DOHH2 (cell line): ENCODE measurements around the gene SIGLEC5.

Experiments used
- H3F3A ChIP-seq: fragments of 200-600 bp; sonication (generic), shearing (Covaris generic); 2 replicates; pipeline ENCODE4 v1.6.0; 2016; ENCODE audit warnings: antibody characterized with exemption, mild to moderate bottlenecking; ENCODE audit not compliant: control insufficient read depth, insufficient read depth
- H3K27ac ChIP-seq: fragments of 200-600 bp; sonication (generic); 2 replicates; pipeline ENCODE4 v1.5.1; 2014; ENCODE audit warnings: low read depth, mild to moderate bottlenecking, low read length, moderate library complexity
- H3K27me3 ChIP-seq: fragments of 200-600 bp; sonication (generic); 2 replicates; pipeline ENCODE4 v1.6.1; 2014; ENCODE audit warnings: mild to moderate bottlenecking, low read length, mixed read lengths; ENCODE audit not compliant: control insufficient read depth
- H3K36me3 ChIP-seq: fragments of 200-600 bp; sonication (generic); 2 replicates; pipeline ENCODE4 v1.6.1; 2014; ENCODE audit warnings: mild to moderate bottlenecking, low read length, moderate library complexity, mixed read lengths; ENCODE audit not compliant: control insufficient read depth
- H3K4me1 ChIP-seq: fragments of 200-600 bp; sonication (generic); 2 replicates; pipeline ENCODE4 v1.6.1; 2014; ENCODE audit warnings: mild to moderate bottlenecking, low read length, mixed read lengths; ENCODE audit not compliant: control insufficient read depth
- H3K4me2 ChIP-seq: fragments of 200-600 bp; sonication (generic); 2 replicates; pipeline ENCODE4 v1.6.0; 2014; ENCODE audit warnings: mild to moderate bottlenecking, low read length, moderate library complexity
- H3K4me3 ChIP-seq: fragments of 200-600 bp; sonication (generic); 2 replicates; pipeline ENCODE4 v1.5.1; 2014; ENCODE audit warnings: mild to moderate bottlenecking, low read length, mixed read lengths
- H3K79me2 ChIP-seq: fragments of 200-600 bp; sonication (generic); 2 replicates; pipeline ENCODE4 v1.6.1; 2014; ENCODE audit warnings: mild to moderate bottlenecking, low read length, mixed read lengths; ENCODE audit not compliant: control insufficient read depth
- H3K9me2 ChIP-seq: fragments of 200-600 bp; sonication (generic); replicated peaks from 2 replicates; pipeline ENCODE4 v1.6.1; 2014; ENCODE audit warnings: mild to moderate bottlenecking, low read length, mixed read lengths; ENCODE audit not compliant: control insufficient read depth
- H3K9me3 ChIP-seq: fragments of 200-600 bp; sonication (generic); 2 replicates; pipeline ENCODE4 v1.6.1; 2014; ENCODE audit warnings: antibody characterized with exemption, low read length, mixed read lengths; ENCODE audit not compliant: control insufficient read depth, insufficient read depth
- H4K20me1 ChIP-seq: fragments of 200-600 bp; sonication (generic); 2 replicates; pipeline ENCODE4 v1.6.0; 2014; ENCODE audit warnings: low read depth, mild to moderate bottlenecking, antibody characterized with exemption, low read length, moderate library complexity; ENCODE audit not compliant: control insufficient read depth, insufficient read depth
- EZH2phosphoT487 ChIP-seq: fragments of 200-600 bp; sonication (generic); IDR thresholded peaks from 2 replicates; pipeline ENCODE4 v1.6.1; 2017; ENCODE audit warnings: borderline replicate concordance, mild to moderate bottlenecking, antibody characterized with exemption, low read length, moderate library complexity, mixed read lengths
- TF ChIP-seq, protein P1 (sequence below): fragments of 200-600 bp; sonication (generic); IDR thresholded peaks from one replicate; pipeline ENCODE4 v1.5.1; 2014; ENCODE audit warnings: antibody characterized with exemption, mild to moderate bottlenecking, low read depth, low read length; ENCODE audit not compliant: poor library complexity, severe bottlenecking

Gene SIGLEC5

DNA sequence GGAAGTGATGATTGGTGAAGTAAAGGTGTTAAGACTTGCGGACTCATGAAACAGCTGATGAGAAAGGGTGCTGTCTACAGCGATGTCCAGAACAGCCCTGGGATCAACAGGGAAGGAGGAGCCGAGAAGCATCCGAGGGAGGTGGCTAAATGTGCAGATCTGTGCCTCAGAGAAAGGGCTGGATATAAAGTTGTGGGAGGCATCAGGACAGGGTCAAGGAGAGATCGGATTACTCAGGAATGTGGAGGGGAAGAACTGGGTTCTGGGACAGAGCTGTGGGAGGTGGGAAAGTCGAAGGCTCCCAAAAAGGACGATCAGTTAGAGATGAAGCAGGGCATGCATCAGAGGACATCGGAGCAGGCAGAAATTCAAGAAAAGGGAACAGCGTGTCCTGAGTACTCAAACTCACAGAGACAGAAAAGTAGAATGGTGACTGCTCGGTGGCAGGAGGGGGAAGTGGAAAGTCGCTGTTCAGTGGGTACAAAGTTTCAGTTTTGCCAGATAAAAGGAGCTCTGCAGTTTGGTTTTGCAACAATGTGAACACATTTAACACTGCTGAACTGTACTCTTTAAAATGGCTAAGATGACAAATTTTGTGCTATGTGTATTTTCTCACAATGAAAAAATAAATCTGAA is 14.6 kb upstream of the SIGLEC5 start:
- TF ChIP-seq, protein P1, sequence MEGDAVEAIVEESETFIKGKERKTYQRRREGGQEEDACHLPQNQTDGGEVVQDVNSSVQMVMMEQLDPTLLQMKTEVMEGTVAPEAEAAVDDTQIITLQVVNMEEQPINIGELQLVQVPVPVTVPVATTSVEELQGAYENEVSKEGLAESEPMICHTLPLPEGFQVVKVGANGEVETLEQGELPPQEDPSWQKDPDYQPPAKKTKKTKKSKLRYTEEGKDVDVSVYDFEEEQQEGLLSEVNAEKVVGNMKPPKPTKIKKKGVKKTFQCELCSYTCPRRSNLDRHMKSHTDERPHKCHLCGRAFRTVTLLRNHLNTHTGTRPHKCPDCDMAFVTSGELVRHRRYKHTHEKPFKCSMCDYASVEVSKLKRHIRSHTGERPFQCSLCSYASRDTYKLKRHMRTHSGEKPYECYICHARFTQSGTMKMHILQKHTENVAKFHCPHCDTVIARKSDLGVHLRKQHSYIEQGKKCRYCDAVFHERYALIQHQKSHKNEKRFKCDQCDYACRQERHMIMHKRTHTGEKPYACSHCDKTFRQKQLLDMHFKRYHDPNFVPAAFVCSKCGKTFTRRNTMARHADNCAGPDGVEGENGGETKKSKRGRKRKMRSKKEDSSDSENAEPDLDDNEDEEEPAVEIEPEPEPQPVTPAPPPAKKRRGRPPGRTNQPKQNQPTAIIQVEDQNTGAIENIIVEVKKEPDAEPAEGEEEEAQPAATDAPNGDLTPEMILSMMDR = no peak
- no peak for TF ChIP-seq EZH2phosphoT487
- no peaks in the 10 kb centered on the region for H4K20me1 ChIP-seq
- H3K79me2 ChIP-seq = no peaks in the 10 kb centered on the region
- no peak overlapping the region for H3K27ac ChIP-seq
- peaks cover 9% of the 10 kb centered on the region for H3K27me3 ChIP-seq
- no peaks in the 10 kb centered on the region for H3K4me1 ChIP-seq
- H3K36me3 ChIP-seq = no peaks in the 10 kb centered on the region
- H3K9me2 ChIP-seq = no peaks in the 10 kb centered on the region
- H3K9me3 ChIP-seq = no peaks in the 10 kb centered on the region
- H3K4me3 ChIP-seq = no peak overlapping the region
- no peak overlapping the region for H3K4me2 ChIP-seq
- no peaks in the 10 kb centered on the region for H3F3A ChIP-seq

DNA sequence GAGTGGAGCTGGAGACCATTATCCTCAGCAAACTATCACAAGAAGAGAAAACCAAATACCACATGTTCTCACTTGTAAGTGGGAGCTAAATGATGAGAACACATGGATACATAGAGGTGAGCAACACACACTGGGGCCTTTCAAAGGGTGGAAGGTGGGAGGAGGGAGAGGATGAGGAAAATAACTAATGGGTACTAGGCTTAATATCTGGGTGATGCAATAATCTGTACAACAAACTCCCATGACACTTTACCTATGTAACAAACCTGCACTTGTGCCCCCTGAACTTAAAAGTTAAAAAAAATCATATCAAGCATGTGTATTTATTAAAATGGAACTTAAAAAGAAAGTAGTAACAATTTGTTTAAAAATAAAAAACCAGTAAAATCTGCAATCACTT is 11.4 kb upstream of the SIGLEC5 start:
- H3K36me3 ChIP-seq = no peaks in the 10 kb centered on the region
- no peaks in the 10 kb centered on the region for H4K20me1 ChIP-seq
- H3F3A ChIP-seq = no peaks in the 10 kb centered on the region
- no peaks in the 10 kb centered on the region for H3K9me3 ChIP-seq
- no peaks in the 10 kb centered on the region for H3K4me1 ChIP-seq
- no peak overlapping the region for H3K4me3 ChIP-seq
- H3K27ac ChIP-seq = no peak overlapping the region
- 0 out of 2 replicates have a peak, but pooled peaks cover 3% of the 10 kb centered on the region for H3K27me3 ChIP-seq
- TF ChIP-seq EZH2phosphoT487 = no peak
- TF ChIP-seq, protein P1 = no peak
- H3K79me2 ChIP-seq = no peaks in the 10 kb centered on the region
- H3K9me2 ChIP-seq = no peaks in the 10 kb centered on the region
- no peak overlapping the region for H3K4me2 ChIP-seq

DNA sequence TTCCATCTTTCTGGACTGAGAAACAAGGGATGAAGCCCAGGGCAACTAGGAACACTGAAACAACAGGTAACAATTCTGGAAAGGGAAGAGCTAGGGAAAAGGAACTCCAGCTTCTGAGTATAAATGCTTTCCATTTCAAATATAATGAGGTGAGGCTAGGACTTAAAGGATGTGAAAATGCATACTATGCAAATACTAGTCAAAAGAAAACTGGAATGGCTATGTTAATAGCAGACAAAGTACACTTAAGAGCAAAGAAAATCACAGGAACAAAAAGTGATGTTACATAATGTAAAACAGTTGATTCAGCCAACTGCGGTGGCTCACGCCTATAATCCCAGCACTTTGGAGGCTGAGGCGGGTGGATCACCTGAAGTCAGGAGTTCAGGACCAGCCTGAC is 10.2 kb upstream of the SIGLEC5 start:
- H3K27ac ChIP-seq = no peak overlapping the region
- no peaks in the 10 kb centered on the region for H3K4me1 ChIP-seq
- no peaks in the 10 kb centered on the region for H3K9me2 ChIP-seq
- no peaks in the 10 kb centered on the region for H3K9me3 ChIP-seq
- H3K36me3 ChIP-seq = no peaks in the 10 kb centered on the region
- TF ChIP-seq, protein P1 = no peak
- no peak for TF ChIP-seq EZH2phosphoT487
- H3K4me3 ChIP-seq = no peak overlapping the region
- no peak overlapping the region for H3K4me2 ChIP-seq
- 0 out of 2 replicates have a peak, but pooled peaks cover 1% of the 10 kb centered on the region for H3K27me3 ChIP-seq
- no peaks in the 10 kb centered on the region for H4K20me1 ChIP-seq
- no peaks in the 10 kb centered on the region for H3F3A ChIP-seq
- no peaks in the 10 kb centered on the region for H3K79me2 ChIP-seq
